Keratinocyte (primary cell): Measurements from ENCODE around the gene RNF144B.

Experiments
- EZH2 ChIP-seq: IDR thresholded peaks from one replicate; pipeline ENCODE4 v1.6.1; 2012; ENCODE audit warnings: inconsistent platforms, mild to moderate bottlenecking, low read length, moderate library complexity
- TF ChIP-seq, protein P1 (sequence below), 3 experiments: IDR thresholded peaks in 1 of 3; conservative IDR thresholded peaks in 1 of 3; optimal IDR thresholded peaks in 1 of 3; 2 replicates in 2 of 3; 3 replicates in 1 of 3; pipeline versions ENCODE3 to v1.5.1; 2011; ENCODE audit warnings: low read length in 3 of 3, mild to moderate bottlenecking in 3 of 3, moderate library complexity in 2 of 3, control low read depth in 1 of 3, inconsistent platforms in 1 of 3; ENCODE audit not compliant: insufficient read depth in 2 of 3; ENCODE audit errors: extremely low read depth in 1 of 3

- TF ChIP-seq, protein P1, sequence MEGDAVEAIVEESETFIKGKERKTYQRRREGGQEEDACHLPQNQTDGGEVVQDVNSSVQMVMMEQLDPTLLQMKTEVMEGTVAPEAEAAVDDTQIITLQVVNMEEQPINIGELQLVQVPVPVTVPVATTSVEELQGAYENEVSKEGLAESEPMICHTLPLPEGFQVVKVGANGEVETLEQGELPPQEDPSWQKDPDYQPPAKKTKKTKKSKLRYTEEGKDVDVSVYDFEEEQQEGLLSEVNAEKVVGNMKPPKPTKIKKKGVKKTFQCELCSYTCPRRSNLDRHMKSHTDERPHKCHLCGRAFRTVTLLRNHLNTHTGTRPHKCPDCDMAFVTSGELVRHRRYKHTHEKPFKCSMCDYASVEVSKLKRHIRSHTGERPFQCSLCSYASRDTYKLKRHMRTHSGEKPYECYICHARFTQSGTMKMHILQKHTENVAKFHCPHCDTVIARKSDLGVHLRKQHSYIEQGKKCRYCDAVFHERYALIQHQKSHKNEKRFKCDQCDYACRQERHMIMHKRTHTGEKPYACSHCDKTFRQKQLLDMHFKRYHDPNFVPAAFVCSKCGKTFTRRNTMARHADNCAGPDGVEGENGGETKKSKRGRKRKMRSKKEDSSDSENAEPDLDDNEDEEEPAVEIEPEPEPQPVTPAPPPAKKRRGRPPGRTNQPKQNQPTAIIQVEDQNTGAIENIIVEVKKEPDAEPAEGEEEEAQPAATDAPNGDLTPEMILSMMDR (optimal IDR thresholded peaks at IDR 0.05 in 1 of 3, IDR thresholded peaks at IDR 0.05 in 1 of 3, conservative IDR thresholded peaks at IDR 0.05 in 1 of 3; ENCODE audit: extremely low read depth in 1 of 3, insufficient read depth in 2 of 3, low read length in 3 of 3): no peak
- TF ChIP-seq EZH2: no peak
These were observed 84.2 kb downstream of the RNF144B start for GRCh38 chr6:18471232-18471964.
